Hippocampal formation (tissue), 2 donors: ENCODE measurements around the gene RHOBTB1.

Experiments used
- DNase-seq, 2 donors: peaks; one replicate each; lab custom pipeline; 2025; lab: John Stamatoyannopoulos, UW

Gene RHOBTB1

GRCh38 chr10:60905580-60905979 is 38.4 kb downstream of the RHOBTB1 start:
- DNase-seq = no peak

GRCh38 chr10:60903096-60903495 is 40.9 kb downstream of the RHOBTB1 start:
- DNase-seq = no peak

DNA sequence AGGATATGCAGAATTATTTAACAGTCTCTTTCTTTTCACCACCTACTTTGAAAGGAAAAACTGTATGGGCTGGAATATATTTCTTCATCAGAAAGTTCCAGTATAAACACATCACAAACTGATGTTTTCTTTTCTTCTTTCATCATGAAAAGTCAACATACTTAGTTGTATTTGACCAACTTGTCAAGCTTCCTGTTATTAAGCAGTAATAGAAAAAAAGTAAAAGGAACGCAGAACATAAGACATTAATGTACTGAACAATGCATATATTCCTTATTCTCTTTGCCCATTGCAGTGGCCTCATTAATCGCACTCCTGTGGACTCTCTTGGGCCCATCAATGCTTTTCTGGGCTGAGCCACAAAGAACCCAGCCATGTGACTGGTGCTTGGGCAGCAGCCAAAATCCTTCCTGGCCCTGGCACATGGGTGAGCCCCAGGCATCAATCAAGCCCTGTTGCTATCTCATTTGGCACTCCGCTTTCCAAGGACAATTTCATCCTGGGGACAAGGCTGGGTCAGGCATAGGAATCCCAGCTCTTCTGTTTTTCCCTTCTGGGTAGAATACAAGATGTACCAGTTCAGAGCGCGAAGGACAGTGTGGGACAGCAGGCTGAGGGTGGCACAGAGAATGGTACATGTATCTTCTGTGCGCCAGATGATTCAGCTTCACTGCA is 42.3 kb downstream of the RHOBTB1 start:
- peak in 1 of 2 donors; percentile 52 for DNase-seq

DNA sequence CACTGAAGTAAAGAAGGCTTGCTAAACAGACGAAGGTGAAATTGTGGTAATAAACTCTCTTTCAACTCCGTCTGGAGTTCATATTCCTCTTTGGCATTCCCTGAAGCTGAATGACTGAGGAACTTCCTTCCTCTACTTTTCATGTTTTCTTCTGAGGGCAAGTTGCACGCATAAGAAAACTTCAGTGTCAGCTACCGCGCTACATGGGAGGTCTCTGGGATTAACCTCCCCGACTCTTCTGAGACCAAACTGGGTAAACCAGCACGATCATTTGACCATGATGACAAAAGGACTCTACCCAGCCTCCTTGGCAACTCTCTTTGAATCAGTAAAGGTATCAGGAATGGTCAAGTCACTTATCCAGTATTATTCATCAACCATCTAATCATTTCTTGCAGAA is 44.7 kb downstream of the RHOBTB1 start:
- DNase-seq = no peak

DNA sequence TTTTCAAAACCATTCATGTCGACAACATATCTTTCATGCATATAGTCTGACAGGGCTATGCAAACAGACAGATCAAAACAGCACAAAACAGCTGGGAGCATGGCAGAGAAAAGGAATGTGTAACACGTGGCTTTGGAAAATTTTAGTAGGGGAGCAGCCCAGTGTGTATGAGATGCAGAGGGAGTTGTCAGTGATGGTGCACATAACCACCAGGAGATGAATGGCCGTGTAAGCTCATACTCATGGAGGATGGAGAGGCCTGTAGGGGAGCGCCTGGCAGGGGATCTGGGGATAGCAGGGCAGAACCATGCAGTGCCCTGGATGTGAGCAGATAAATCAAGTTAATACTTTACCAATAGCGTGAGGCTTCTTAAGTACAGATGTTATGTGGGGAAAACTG is 45.7 kb downstream of the RHOBTB1 start:
- no peak for DNase-seq

DNA sequence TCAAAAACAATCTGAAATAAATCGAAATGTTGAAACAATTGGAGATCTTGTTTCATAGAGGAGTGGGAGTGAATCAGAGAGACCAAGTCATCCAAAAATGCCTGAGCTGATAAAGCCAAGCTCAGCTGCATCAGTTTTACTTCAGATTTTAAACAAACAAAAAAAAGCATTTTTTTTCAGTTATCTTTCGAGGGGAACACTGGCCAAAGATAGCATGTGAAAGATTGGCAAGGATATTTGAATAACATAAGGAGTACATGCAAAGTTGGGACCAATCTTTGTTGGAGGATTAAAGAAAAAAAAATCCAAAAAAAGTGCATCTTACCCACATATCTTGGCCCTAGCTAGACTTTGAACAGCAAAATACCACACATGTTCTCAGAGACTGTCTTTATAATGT is 47.2 kb downstream of the RHOBTB1 start:
- DNase-seq = no peak

- DNase-seq = no peak
Observed at GRCh38 chr10:60896033-60896432, 48.0 kb downstream of the RHOBTB1 start.

DNA sequence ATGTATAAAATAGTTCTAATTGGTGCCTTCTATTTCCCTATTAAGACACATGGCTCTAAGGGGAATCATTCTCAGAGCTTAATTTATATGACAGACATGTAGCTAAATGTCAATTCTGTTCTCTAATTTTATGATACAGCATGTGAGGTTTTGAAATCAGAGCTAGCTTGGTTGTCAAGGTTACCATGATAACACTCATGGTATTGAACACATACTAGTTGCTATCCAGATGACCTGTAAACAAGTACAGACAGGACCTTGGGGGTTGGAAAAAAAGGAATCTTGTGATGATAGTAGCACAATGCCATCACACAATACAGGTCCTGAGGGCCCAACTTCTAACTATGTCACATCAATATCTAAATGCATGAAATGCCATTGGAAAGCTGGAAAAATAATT is 49.2 kb downstream of the RHOBTB1 start:
- DNase-seq = no peak

DNA sequence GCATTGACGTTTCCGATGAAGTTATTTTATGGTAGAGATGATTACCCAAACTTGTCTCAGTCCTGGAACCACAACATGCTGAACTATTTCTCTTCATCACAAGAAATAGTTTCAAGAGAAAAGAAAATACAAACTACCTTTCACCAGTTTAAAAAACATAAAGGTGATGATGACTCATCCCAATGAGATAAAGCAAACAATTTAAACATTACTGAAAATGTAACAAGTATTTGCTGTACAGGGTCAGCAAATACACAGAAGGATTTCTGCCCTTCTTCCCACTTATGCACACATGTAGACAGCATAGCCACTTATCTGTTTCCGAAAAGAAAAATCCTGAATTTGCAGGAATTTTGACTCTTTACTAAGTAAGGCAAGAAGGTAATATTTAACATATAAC is 50.8 kb downstream of the RHOBTB1 start:
- no peak for DNase-seq

DNA sequence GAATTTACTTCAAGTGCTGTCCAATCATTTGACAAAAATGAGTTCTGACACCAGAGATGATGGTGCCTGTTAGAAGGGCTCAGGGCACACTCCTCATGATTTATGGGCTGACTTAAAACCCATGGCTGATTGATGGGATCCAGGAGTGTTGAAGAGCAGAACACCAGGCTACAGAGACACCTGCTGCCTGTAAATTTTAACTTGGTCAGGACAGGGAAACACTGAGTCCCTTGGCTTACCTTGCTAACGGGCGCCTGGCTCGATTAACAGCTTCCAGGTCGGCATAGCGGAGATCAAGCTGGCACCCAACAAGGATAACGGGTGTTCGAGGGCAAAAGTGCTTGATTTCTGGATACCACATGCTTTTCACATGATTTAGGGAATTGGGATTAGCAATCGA is 51.4 kb downstream of the RHOBTB1 start:
- no peak for DNase-seq

DNA sequence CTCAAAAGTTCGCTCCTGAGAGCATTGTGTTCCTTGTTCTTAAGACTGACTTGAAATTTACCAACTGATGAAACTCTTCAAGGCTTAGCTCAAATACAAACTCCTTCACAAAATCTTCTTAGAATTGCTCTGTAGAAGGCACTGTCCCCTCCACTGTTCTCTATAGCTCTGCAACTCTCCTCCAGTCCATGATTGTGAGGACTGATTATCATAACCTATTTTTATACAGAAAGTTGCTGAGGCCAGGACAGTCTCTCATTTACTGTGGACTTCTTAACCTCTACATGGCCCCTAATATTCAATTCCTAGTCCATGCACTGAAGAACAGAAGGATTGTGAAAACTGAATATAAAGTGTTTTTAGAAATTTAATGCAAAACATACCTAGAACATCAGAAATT is 53.2 kb downstream of the RHOBTB1 start:
- no peak for DNase-seq

- DNase-seq = no peak
Observed at GRCh38 chr10:60883187-60883586, 60.8 kb downstream of the RHOBTB1 start.

GRCh38 chr10:60878224-60878623 is 65.8 kb downstream of the RHOBTB1 start:
- no peak for DNase-seq

DNA sequence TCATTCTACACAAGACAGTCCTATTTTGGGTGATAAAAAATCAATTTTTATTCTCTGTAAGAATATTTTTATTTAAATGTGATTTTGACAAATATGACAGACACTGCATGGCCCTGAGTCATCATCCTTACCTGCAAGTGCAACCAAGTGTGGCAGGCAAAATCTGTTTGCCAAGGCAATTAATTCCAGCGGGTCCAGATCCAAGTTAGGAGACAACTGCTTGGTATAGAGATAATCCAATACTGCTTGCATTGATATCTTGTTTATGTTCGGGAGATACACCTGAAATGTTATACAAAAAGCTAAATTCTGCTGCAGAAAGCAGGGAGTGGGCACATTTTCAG is 66.2 kb downstream of the RHOBTB1 start:
- DNase-seq = no peak

DNA sequence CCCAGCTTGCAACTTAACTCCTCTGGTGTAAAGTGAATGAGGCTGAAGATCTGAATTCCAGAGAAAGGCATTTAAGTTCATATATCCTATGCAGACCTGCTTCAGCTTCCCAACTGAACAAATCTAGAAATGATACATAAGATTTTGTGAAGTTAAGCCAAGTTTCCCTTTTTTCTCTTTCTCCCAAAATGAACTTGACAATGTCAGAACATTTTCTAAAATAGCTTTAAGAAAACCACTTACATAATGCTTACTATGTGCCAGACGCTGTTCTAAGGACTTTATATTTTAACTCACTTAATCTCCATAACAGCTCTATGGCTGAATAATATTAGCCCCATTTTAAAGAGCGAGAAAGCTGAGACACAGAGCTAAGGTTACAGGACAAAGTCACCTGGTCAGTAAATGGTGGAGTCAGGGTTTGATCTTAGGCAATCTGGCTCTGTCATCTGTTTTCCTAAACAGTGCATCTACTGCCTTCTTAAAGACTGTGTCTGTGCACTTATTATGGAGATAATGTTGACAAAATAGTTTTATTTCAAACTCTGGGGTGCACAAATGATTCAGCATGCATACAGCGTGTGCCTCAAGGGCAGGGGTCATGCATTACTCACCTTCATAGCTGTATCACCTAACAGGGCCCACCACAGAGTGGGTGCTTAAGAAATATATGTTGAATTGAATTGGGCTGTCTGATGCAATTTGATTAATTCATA is 66.8 kb downstream of the RHOBTB1 start:
- no peak for DNase-seq

DNA sequence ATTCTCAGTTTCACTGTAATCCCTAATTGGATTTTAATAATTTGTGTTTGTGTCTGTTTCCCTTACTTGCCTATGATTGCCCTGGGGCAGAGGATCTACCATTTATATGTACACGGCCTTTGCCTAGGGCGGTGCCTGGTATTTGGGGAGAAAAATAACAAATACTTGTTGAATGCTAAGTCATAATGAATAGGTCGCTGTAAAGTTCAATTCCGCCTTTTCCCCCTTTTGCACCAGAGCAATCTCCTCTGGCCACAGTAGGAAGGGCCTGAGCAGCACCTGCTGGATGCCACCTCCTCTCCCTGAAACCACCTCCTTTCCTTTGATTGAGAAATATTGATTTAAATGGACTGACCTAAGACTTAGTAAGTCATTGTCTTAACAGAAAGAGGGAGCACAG is 70.2 kb downstream of the RHOBTB1 start:
- DNase-seq = no peak

DNA sequence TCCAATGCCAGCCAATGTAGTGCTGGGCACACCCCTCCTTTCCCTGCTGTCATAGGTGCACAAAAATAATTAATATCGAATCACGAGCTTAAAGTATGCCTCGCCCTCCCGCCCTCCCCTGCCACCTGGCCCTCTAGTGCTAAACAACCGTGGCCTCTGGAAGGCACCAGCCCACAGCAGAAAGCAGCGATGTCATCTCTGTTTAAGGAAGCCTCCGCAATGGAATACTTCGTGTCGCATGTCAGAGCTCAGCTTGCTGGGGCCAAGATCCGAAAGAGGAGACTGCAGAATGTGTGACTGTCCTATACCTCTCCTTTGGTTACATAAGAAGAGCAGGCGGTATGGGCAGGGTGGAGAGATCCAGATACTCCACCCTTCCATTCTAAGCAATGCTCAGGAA is 71.5 kb downstream of the RHOBTB1 start:
- no peak for DNase-seq

DNA sequence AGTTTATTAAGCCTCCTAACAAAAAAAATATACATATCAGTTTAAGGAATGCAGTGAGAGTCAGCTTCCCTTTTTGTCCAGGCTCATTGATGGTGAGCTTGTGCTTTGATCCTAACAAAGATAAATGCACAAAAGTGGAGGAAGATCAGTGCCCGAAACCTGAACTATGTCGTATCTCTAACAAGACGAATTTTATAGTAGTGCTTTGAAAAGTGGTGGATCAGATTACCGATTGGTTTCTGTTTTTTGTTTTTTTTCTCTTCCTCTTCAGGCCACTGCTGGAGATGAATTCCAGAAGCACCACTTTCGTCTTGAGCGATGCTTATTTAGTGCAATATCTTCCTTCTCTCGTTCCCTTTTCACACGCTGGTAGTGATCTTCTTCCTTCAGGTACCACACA is 72.8 kb downstream of the RHOBTB1 start:
- no peak for DNase-seq

DNA sequence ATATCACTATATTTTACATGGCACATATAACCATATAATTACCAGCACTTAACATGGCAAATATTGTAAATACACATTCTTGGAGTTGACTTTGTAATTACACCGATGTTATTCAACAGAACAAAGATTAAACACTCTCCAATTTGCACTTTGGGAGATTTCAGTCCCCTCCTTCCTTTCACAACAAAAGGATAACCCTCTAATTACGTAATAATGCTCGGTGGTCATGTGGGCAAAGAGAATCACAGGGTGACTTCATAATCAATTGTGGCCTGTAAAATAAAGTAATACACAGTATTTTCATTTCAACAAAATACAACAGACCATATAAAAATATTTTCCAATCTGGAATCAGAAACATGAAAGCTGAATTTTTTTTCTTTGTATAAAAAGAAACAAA is 73.2 kb downstream of the RHOBTB1 start:
- no peak for DNase-seq

DNA sequence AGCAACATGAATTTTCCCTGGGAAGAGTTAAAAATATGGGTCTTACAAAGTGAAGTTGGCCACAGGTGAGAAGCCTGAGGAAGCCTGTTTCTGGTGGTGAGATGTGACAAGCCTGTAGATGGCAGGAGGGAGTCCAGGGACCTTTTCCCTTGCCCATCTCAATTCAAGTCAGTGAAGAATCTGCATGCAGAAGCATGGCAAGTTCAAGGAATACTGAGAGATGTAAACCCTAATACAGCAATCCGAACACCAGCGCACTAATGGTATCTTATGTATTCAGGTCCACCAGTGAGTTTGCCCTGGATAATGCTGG is 73.6 kb downstream of the RHOBTB1 start:
- DNase-seq = no peak

GRCh38 chr10:60869652-60870415 is 74.2 kb downstream of the RHOBTB1 start:
- DNase-seq = no peak

DNA sequence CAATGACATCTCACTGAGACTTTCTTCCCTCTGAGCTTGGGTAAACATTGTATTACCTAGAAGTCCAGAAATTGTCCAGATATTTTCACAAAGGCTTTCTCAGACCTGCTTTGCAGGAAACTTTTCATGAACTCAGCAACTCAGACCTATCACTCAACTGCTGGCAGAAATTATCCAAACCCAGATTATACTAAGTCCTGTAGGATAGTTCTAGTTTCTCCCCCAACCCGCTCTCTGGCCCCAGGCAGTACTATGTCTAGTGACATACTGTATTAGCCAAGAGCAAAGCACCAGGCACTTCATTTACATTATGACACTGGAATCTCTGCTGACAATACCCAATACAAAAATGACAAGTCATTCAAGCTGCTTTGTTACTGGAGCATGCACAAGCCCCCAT is 75.0 kb downstream of the RHOBTB1 start:
- DNase-seq = no peak

DNA sequence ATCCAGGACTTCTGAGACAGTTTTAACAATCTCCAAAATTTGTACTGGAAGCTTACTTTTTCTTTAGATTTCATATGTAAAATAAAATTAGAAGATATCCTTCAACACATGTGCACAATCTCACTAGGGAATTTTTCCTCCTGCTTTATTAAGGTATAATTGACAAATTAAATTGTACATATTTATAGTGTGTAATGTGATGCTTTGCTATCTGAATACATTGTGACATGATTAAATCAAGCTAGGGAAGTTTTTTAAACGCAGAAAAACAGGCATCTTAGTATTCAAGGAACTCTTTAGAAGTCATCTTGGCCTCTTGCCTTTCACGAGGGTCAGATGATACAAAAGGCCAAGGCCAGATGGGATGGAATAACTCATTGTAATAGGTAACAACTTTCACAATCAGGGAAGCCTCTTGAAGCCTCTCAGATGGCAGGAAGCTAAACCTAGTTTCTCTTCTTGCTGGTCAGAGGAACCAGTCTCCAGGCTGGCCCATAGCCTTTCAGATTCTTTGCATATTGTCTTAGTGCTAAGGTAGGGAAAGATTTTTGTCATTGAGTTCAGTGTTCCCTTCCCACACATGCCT is 78.7 kb downstream of the RHOBTB1 start:
- DNase-seq = no peak
